DMS53 (cell line): ENCODE data around the gene VWA1.
"Not testable (repeated sequence)": the region's sequence is repeated elsewhere in the genome, so short reads cannot be mapped to it uniquely, and the experiment has no call there.

Experiments
- DNase-seq: peaks from one replicate; lab custom pipeline; 2025; lab: John Stamatoyannopoulos, UW

The VWA1 gene

GRCh38 chr1:1455934-1456333 is 20.4 kb downstream of the VWA1 start:
- DNase-seq: not testable (repeated sequence)

GRCh38 chr1:1456683-1457255 is 21.3 kb downstream of the VWA1 start:
- not testable (repeated sequence) for DNase-seq

- DNase-seq: not testable (repeated sequence)
These were observed 23.7 kb downstream of the VWA1 start for GRCh38 chr1:1459156-1459555.

- not testable (repeated sequence) for DNase-seq
These were observed 24.2 kb downstream of the VWA1 start for GRCh38 chr1:1459711-1460110.

GRCh38 chr1:1460540-1461130 is 25.1 kb downstream of the VWA1 start:
- no peak for DNase-seq

- no peak for DNase-seq
These were observed 26.3 kb downstream of the VWA1 start for GRCh38 chr1:1461721-1462317.

- peak; percentile 39 for DNase-seq
These were observed 27.0 kb downstream of the VWA1 start for GRCh38 chr1:1462318-1462966.

GRCh38 chr1:1463312-1463711 is 27.8 kb downstream of the VWA1 start:
- DNase-seq: no peak

- DNase-seq: not testable (repeated sequence)
These were observed 32.9 kb downstream of the VWA1 start for GRCh38 chr1:1468196-1468985.

GRCh38 chr1:1470626-1471388 is 35.3 kb downstream of the VWA1 start:
- DNase-seq: peak; percentile 66

GRCh38 chr1:1471389-1472052 is 36.0 kb downstream of the VWA1 start, which contains the start of gene ATAD3B:
TSS of gene ATAD3B (plus strand) at chr1:1471765. CDS start at chr1:1471885, 120 bp downstream.
- peak; percentile 98 for DNase-seq

- peak; percentile 52 for DNase-seq
These were observed 36.8 kb downstream of the VWA1 start for GRCh38 chr1:1472053-1472876.

GRCh38 chr1:1476011-1476410 is 40.5 kb downstream of the VWA1 start:
- not testable (repeated sequence) for DNase-seq

GRCh38 chr1:1477206-1477605 is 41.7 kb downstream of the VWA1 start:
- DNase-seq: no peak

- DNase-seq: no peak
These were observed 44.3 kb downstream of the VWA1 start for GRCh38 chr1:1479547-1480487.

- not testable (repeated sequence) for DNase-seq
These were observed 45.0 kb downstream of the VWA1 start for GRCh38 chr1:1480488-1480867.

- DNase-seq: not testable (repeated sequence)
These were observed 46.3 kb downstream of the VWA1 start for GRCh38 chr1:1481811-1482210.

- no peak for DNase-seq
These were observed 47.4 kb downstream of the VWA1 start for GRCh38 chr1:1482856-1483255.

GRCh38 chr1:1483714-1484113 is 48.2 kb downstream of the VWA1 start:
- no peak for DNase-seq
